Left renal cortex interstitium (tissue), 4 donors: Measurements from ENCODE around the gene ONECUT1. TPM values are rescaled to one million over a fixed set of nuclear protein-coding genes. Genes with fewer than 3 reads are reported as not detected.

Source experiments
- polyA plus RNA-seq, 4 donors: library from polyadenylated mRNA; unstranded; fragments of 120-200 nt; gene quantifications; one replicate each; pipeline ENCODE4 v1.2.1, GENCODE V29; 2013; ENCODE audit not compliant: insufficient read length in 4 of 4

ONECUT1 gene
- polyA plus RNA-seq, 4 donors, result 0.28 to 0.35 TPM; not detected in 2

Other genes starting within 250 kb of the ONECUT1 start
- gene ARPP19, start 221.3 kb downstream of the ONECUT1 start, polyA plus RNA-seq, result 100 to 1,000 TPM; 119 to 143 (median 133) TPM
- 10 to 100 TPM; 31.2 to 64.8 (median 45.0) TPM for gene ATOSA, start 110.9 kb downstream of the ONECUT1 start, polyA plus RNA-seq